Measurements from ENCODE around the gene SART3.
"Not testable (repeated sequence)": the region's sequence is repeated elsewhere in the genome, so short reads cannot be mapped to it uniquely, and the experiment has no call there.

Gene SART3

DNA sequence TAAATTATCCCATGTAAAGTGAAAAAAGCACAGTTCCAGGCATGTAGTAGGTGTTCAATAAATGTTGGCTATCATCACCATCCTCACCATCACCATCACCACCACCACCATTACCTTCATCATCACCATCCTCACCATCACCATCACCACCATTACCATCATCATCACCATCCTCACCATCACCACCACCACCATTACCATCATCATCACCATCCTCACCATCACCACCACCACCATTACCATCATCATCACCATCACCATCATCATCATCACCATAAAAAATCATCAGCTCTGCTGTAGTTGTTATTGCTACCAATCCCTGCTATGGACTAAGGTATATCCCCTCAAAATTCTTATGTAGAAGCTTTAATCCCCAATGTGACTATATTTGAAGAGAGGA is 16.5 kb upstream of the SART3 start:
- peaks cover 9% of the 10 kb centered on the region for H3K27me3 Mint-ChIP-seq (ENCODE audit: low read depth)
- peak overlapping the region; percentile 4 for H3K27ac Mint-ChIP-seq
- peaks cover 9% of the 10 kb centered on the region for H3K9me3 Mint-ChIP-seq
- H3K4me3 Mint-ChIP-seq = no peak overlapping the region
- H3K4me1 Mint-ChIP-seq (ENCODE audit: low read depth) = peaks cover 36% of the 10 kb centered on the region
- H3K36me3 Mint-ChIP-seq (ENCODE audit: low read depth) = peaks cover 5% of the 10 kb centered on the region

DNA sequence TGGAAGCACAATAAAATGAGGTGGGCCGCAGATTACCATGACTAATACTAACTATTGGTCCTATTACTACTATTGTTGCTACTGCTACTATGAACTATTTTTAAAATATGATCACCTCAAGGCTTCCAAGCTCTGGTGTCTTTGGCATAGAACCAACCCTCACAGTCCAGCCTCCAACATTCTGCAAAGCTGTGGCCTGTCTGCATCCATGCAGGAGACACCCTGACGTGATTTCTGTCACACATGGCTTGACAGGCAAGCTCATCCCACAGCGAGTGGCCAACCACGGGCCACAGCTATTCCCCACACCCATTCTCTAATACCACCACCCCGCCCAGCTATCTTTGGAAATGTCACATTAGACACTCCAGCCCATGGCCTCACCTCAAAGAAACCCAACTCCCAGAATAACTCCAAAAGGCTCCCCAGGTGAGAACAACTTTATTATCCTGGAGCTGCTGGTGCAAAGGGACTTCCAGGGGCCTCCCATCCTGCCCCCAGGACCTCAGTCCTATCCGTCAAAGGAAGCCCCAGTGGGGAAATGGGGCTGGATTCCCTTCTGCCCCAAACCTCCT is 15.8 kb upstream of the SART3 start:
- Mint-ChIP-seq H3K4me1 (ENCODE audit: low read depth) (peaks cover 40% of the 10 kb centered on the region), H3K9me3 (peaks cover 9% of the 10 kb centered on the region), H3K27me3 (ENCODE audit: low read depth) (peaks cover 9% of the 10 kb centered on the region), H3K36me3 (ENCODE audit: low read depth) (peaks cover 5% of the 10 kb centered on the region), H3K4me3 (no peak overlapping the region), H3K27ac (peak overlapping the region; percentile 5)

DNA sequence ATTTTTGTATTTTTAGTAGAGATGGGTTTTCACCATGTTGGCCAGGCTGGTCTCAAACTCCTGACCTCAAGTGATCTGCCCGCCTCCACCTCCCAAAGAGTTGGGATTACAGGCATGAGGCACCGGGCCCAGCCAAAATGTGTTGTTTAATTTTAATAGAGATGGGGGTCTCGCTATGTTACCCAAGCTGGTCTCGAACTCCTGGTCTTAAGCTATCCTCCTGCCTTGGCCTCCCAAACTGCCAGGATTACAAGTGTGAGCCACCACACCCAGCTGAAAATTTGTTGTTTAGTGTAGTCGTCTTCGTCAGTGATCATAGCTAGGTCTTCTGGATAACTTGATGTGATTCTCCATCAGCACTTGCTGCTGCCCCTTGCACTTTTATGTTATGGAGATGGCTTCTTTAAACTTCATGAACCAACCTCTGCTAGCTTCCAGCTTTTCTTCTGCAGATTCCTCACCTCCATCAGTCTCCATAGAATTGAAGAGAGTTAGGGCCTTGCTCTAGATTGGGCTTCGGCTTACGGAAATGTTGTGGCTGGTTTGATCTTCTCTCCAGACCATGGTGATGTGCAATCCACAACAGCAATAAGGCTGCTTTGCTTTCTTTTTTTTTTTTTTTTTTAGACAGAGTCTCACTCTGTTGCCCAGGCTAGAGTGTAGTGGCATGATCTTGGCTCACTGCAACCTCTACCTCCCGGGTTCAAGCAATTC is 14.4 kb upstream of the SART3 start:
- peak overlapping the region; percentile 53 for H3K27ac Mint-ChIP-seq
- H3K27me3 Mint-ChIP-seq (ENCODE audit: low read depth) = peaks cover 5% of the 10 kb centered on the region
- H3K4me1 Mint-ChIP-seq (ENCODE audit: low read depth) = peaks cover 45% of the 10 kb centered on the region
- H3K4me3 Mint-ChIP-seq = peak overlapping the region; percentile 3
- H3K36me3 Mint-ChIP-seq (ENCODE audit: low read depth) = peaks cover 9% of the 10 kb centered on the region
- H3K9me3 Mint-ChIP-seq = peaks cover 9% of the 10 kb centered on the region

DNA sequence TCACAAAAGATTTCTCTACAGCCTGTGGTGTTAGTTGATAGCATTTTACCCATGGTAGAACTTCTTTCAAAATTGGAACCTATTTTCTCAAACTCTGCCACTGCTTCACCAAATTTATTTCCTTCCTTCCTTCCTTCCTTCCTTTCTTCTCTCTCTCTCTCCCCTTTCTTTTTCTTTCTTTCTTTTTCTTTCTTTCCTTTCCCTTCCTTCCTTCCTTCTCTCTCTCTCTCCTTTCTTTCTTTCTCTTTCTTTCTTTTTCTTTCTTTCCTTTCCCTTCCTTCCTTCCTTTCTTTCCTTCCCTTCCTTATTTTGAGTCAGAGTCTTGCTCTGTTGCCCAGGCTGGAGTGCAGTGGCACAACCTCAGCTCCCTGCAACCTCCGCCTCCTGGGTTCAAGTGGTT is 13.3 kb upstream of the SART3 start:
- H3K27ac Mint-ChIP-seq = peak overlapping the region; percentile 27
- H3K4me1 Mint-ChIP-seq (ENCODE audit: low read depth) = peaks cover 48% of the 10 kb centered on the region
- H3K4me3 Mint-ChIP-seq; H3K9me3 Mint-ChIP-seq; H3K27me3 Mint-ChIP-seq (ENCODE audit: low read depth): not testable (repeated sequence)
- peaks cover 13% of the 10 kb centered on the region for H3K36me3 Mint-ChIP-seq (ENCODE audit: low read depth)

DNA sequence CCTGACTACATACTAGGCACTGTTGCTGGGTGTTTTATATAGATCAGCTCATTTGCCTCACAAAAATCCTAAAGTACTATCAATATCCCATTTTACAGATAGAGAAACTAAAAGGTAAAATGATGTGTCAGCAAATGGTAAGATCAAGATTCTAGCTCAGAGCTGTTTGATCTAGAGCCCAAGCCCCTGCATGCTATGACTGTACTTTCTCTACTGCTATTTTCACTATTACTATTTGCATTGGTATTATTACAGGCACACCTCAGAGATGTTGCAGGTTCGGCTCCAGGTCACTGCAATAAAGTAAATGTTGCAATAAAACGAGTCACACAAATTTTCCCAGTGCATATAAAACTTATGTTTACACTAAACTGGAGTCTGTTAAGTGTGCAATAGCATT is 12.3 kb upstream of the SART3 start:
- peaks cover 18% of the 10 kb centered on the region for H3K36me3 Mint-ChIP-seq (ENCODE audit: low read depth)
- peak overlapping the region; percentile 14 for H3K27ac Mint-ChIP-seq

DNA sequence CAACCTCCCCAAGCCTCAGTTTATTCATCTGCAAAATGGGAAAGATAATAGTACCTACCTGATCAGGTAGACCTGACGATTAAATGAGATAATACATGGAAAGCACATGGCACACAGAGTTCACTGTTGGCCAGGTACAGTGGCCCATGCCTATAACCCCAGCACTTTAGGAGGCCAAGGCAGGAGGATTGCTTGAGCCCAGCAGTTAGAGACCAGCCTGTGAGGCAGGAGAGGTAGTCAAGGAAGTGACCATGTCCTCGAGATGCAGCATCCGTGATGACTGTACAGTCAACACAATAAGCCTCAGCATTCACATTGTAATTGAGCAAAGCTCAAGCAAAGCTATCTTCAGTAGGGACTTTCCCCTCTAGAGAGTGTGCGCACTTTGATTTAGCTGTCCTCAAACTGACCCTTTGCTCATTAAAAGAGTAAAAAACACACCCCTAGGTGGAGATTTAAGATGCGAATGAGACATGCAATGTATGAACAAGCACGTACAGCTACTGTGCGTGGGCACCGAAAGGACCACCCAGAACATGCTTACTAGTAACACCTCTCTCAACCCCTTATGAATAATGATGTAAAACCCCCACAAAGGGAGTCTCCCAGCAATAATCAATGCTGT is 11.3 kb upstream of the SART3 start:
- Mint-ChIP-seq H3K4me1 (ENCODE audit: low read depth) (peaks cover 59% of the 10 kb centered on the region), H3K9me3 (no peaks in the 10 kb centered on the region), H3K27me3 (ENCODE audit: low read depth) (no peaks in the 10 kb centered on the region), H3K36me3 (ENCODE audit: low read depth) (peaks cover 26% of the 10 kb centered on the region), H3K4me3 (no peak overlapping the region), H3K27ac (no peak overlapping the region)

More for the DNA sequence above, 12.3 kb upstream of the SART3 start:
- Mint-ChIP-seq H3K4me1 (ENCODE audit: low read depth) (peaks cover 51% of the 10 kb centered on the region), H3K4me3 (no peak overlapping the region), H3K27me3 (ENCODE audit: low read depth) (no peaks in the 10 kb centered on the region), H3K9me3 (no peaks in the 10 kb centered on the region)

DNA sequence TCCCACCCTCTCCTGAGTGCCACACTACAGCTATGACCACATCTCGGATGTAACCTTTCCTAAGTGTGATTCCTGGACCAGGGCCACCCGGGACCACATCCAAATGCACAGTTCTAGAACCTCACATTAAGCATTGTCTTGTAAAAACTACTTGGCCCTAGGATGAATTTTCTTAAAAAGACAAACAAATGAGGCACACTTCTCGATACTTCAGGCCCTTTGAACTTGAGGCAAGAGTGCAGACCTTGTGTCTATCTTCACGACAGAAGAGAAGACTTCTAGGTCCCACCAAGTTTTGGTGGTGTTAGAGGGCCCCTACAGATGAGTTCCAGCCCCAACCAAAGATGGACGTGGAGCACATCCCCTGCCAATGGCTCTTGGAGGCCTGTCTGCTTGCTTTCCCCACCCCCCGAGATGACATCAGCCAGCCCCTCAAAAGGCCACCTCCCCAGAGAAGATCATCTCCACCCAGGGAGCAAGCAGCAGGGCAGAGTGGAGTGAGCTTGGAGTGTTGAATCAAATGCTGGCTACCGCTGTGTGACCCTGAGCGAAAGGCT is 10.7 kb upstream of the SART3 start:
- peaks cover 59% of the 10 kb centered on the region for H3K4me1 Mint-ChIP-seq (ENCODE audit: low read depth)
- H3K36me3 Mint-ChIP-seq (ENCODE audit: low read depth) = peaks cover 30% of the 10 kb centered on the region
- H3K27ac Mint-ChIP-seq = no peak overlapping the region
- H3K27me3 Mint-ChIP-seq (ENCODE audit: low read depth) = no peaks in the 10 kb centered on the region
- H3K9me3 Mint-ChIP-seq = no peaks in the 10 kb centered on the region
- no peak overlapping the region for H3K4me3 Mint-ChIP-seq

DNA sequence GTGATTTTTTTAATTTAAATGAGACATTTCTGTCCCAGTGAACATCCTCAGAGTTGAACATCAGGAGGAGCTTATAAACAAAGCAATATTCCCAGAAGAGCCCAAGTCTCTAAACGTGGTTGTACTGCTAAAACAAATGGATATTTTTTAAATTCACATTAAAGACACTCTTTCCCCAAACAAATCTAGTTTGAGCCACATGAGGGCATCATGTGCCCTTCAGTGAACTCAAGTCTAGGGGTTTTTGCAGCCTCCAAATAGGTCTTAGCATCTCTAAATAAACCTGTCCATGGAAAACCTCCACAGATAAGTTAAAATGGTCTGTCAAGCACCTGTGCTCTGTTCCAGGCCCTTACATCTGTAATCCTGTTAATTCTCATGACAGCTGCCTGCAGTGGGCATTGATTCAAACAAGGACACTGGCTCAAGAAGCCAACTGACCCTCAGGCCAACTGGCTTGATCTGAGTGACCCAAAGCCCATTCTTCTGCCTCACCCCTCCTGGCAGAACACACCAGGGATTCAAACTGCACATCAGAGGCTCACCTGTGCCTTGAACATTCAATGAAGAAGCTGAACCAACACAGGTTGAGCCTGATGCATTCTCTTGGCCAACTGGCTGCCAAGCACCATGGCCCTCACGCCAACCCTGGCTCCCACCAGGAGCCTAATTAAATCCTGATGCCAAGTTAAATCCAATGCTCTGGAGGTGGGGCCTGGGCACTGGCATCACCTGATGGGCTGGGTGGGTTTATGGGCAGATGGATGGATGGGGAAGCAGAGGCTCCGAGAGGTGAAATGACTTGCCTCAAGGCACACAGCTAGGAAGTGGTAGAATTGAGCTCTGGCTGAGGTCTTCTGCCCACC is 10.0 kb upstream of the SART3 start:
- Mint-ChIP-seq H3K9me3 (no peaks in the 10 kb centered on the region), H3K4me3 (no peak overlapping the region), H3K4me1 (ENCODE audit: low read depth) (peaks cover 57% of the 10 kb centered on the region), H3K27me3 (ENCODE audit: low read depth) (no peaks in the 10 kb centered on the region), H3K27ac (peak overlapping the region; percentile 61), H3K36me3 (ENCODE audit: low read depth) (peaks cover 36% of the 10 kb centered on the region)

DNA sequence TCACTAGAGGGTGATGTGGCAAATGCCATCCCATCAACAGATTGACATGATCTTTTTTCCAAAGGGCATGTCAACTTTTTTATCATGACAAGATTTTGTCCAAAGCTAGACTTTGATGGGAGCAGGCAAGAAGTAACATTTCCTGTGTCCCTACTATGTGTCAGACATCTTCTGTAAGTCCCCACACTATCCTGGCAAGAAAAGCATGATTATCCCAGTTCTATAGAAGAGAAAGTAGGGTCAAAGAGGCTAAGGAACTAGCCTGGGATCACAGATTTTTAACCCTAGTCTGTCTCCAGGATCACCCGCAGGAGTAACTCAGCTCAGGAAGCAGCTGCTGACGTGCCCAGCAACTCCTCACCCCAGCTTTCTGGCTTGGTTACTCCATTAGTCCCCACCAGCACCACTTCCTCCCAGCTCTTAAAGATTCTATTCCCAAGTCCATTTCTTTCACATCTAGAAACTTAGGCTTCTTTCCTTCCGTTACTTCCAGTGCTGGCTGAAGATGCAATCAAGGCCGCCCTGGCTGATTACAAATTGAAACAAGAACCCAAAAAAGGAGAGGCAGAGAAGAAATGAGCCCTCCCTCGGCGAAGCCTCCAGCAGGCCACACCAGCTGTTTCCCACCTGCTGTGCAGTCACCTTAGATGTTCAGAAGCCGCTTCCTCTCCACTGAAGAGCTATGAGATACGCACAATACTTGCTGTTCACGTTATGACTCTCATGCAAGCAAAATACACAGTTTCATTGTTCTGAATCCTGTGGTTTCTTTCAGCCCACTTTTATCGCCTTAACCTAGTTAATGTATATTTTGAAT is 7.6 kb upstream of the SART3 start:
- H3K9me3 Mint-ChIP-seq = no peaks in the 10 kb centered on the region
- H3K27me3 Mint-ChIP-seq (ENCODE audit: low read depth) = no peaks in the 10 kb centered on the region
- H3K4me1 Mint-ChIP-seq (ENCODE audit: low read depth) = peaks cover 45% of the 10 kb centered on the region
- peak overlapping the region; percentile 98 for H3K27ac Mint-ChIP-seq
- H3K36me3 Mint-ChIP-seq (ENCODE audit: low read depth) = peaks cover 48% of the 10 kb centered on the region
- H3K4me3 Mint-ChIP-seq = peak overlapping the region; percentile 75

DNA sequence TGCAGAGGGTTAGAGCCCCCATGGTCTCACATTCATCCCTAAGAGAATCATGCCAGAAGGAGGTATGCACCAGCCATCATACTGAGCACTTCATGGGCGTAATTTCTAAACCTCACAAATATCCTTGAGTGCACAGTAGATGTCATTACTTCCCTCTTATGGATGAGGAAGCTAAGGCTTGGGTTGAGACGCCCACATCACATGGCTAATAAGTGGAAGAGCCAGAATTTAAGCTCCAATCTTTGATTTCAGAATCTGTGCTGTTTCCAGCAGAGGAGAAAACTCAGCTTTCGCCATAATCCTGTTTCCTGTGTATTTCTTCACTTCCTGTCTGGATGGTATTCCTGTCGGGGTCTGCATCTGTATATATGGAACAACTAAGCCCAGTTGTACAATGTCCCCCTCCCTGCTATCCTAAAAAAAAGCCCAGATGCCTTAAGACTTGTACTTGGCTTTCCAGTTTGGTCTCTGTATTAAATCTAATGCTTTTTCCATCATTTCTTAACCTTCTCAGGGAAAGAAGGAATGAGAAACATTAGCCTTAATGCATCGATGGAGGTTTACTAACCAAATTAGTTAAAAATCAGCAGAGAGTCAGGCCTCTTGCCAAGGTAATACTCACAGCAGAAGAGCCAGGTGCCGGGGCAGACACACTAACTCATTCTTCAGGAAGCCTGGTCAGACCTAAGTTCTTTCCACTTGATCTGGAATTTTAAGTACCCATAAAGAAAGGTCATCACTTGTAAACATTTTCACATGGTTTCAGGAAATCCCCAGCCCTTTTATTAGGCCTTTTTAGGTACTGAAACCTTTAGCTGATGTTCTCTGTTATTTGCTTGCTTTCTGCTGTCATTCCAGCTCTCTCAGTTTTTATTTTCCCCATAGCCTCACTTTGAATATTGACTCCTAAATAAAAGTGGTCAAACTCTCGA is 6.7 kb upstream of the SART3 start:
- no peaks in the 10 kb centered on the region for H3K9me3 Mint-ChIP-seq
- H3K4me1 Mint-ChIP-seq (ENCODE audit: low read depth) = peaks cover 40% of the 10 kb centered on the region
- H3K4me3 Mint-ChIP-seq = peak overlapping the region; percentile 75
- peaks cover 48% of the 10 kb centered on the region for H3K36me3 Mint-ChIP-seq (ENCODE audit: low read depth)
- H3K27ac Mint-ChIP-seq = peak overlapping the region; percentile 98
- H3K27me3 Mint-ChIP-seq (ENCODE audit: low read depth) = no peaks in the 10 kb centered on the region

DNA sequence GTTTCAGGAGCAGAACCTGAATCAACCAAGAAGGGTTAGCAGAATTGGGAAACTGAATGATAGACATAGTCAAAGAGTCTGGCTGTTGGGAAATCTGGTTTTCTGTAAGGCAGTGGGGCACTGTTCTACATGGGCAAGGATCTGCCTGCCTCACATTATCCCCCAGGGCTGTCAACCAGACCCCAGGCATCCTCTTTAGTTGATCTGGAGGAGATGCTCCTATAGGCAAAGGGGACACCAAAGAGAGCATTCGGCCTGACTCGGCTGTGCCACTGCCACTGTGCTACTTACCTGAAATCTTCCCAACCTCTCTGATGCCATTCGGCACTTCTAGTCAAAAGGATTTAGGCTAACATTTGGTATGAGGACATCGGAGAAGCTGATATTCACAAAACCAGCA is 5.5 kb upstream of the SART3 start:
- H3K4me1 Mint-ChIP-seq (ENCODE audit: low read depth) = peaks cover 40% of the 10 kb centered on the region
- peaks cover 48% of the 10 kb centered on the region for H3K36me3 Mint-ChIP-seq (ENCODE audit: low read depth)
- no peaks in the 10 kb centered on the region for H3K9me3 Mint-ChIP-seq
- no peaks in the 10 kb centered on the region for H3K27me3 Mint-ChIP-seq (ENCODE audit: low read depth)
- H3K4me3 Mint-ChIP-seq = no peak overlapping the region
- H3K27ac Mint-ChIP-seq = peak overlapping the region; percentile 11

DNA sequence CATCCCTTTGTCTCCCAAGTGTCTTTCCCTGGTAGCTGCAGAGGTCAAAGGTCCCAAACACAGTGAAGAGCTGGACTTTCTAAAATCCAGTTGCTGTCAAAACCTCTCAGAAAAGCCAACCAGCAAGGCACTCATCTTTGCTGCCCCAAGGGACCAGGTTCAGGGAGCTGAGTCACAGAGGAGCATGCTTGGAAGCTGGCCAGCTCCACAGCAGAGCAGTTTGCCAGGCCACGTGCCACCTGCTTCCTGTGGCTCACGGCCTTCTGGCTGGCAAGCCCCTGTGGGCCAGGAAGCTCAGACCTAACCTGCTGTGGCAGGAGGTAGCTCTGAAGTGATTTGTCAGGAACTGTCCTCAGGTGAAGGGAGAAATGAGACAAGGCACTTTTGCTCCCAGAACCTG is 5.0 kb upstream of the SART3 start:
- Mint-ChIP-seq H3K36me3 (ENCODE audit: low read depth) (peaks cover 48% of the 10 kb centered on the region), H3K27me3 (ENCODE audit: low read depth) (no peaks in the 10 kb centered on the region), H3K4me1 (ENCODE audit: low read depth) (peaks cover 40% of the 10 kb centered on the region), H3K27ac (peak overlapping the region; percentile 11), H3K9me3 (no peaks in the 10 kb centered on the region), H3K4me3 (no peak overlapping the region)

DNA sequence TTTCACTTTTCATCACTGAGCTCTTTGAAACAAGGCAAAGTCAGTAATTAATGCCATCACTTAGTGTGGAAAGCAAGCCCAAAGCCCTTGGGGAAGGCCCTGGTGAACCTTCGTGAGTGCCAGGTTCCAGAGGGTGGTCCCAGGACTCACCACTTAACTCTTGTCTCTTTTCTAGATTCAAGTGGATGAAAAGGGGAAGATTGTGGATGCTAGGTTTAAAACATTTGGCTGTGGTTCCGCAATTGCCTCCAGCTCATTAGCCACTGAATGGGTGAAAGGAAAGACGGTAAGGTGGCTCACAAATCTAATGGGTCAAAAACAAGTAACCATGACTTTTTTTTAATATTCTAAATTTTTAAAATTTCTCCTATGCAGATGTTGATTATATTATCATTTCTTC is 4.2 kb upstream of the SART3 start:
- no peak overlapping the region for H3K27ac Mint-ChIP-seq
- H3K9me3 Mint-ChIP-seq = no peaks in the 10 kb centered on the region
- H3K27me3 Mint-ChIP-seq (ENCODE audit: low read depth) = no peaks in the 10 kb centered on the region
- no peak overlapping the region for H3K4me3 Mint-ChIP-seq
- peaks cover 45% of the 10 kb centered on the region for H3K36me3 Mint-ChIP-seq (ENCODE audit: low read depth)
- peaks cover 35% of the 10 kb centered on the region for H3K4me1 Mint-ChIP-seq (ENCODE audit: low read depth)
